GM21526 (cell line): ENCODE data around the gene CDH11.

Source experiments
- ATAC-seq: cut with Tn5 transposase; IDR thresholded peaks from one replicate; pipeline ENCODE4 v1.9.1; 2021; ENCODE audit warnings: moderate library complexity; ENCODE audit not compliant: unreplicated experiment, low FRiP score

The CDH11 gene

DNA sequence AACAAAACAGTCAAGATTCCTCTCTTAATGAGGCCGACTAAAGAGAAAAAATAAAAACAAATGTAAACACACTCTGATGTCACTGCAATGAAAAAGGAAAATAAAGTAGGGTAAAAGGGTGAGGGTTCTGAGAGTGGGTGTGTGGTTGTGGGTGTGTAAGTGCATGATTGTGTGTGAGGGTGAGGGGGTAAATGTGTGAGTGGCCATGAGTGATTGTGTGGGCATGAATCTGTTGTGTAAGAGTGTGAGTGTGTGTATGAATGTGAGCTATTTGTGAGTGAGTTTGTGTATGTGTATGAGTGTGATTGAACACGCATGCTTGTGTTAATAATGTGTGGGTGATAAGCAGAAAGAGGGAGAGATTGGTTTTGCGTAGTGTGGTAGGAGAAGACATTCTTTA is 132.8 kb downstream of the CDH11 start:
- no peak for ATAC-seq

DNA sequence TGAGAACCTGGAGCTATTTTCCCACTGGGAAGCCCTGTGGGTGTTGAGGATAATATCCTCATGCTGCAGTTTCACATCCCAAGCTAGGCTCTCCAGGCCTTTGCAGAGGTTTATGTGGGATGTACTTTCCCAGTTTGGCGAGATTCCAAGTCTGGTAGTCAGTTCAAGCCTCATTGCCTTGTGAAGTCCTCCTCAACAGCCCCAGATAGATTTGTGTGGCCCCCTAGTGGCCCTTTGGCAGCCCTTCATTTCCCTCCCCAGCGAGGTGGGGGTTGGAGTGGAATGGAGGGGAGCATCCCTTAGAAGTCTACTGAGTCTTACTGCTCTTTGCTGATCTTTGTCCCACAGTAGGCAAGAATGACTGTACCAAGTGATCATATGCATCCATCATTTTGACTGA is 137.9 kb downstream of the CDH11 start:
- no peak for ATAC-seq

DNA sequence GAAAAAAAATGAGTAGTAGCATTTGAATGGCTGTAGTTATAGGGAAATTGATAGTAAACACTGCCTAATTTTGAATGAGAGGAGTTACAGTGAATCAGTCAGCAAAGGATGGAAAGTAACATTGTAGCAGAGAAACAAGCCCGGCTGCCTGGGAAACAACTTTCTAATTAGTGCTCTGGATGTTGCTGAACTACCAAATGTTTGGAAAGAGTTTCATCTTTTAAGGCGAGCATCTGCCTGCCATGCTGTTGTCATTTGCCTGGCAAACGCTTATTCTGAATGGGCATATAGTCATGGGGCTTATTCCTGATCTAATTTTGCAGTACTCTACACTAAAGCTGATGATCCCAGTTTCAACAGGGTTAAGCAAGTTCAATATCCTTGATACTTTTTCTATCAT is 138.6 kb downstream of the CDH11 start:
- no peak for ATAC-seq

DNA sequence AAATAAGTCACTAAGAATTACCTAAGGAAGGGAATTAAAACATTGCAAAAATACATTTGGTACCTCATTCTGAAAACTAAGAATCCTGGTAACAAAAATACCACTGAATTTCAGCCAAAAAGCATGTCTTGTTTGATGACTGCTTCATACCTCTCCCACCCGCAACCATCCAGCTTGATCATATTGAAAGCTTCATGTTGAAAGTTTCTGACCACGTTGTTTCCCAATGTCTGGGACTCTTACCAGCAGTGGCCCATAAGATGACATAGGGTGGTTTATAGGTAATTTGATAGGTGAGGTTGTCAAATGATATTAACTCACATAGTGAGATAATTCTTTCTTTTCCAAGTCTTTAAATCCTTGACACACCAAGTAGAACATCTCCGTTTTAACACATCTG is 139.3 kb downstream of the CDH11 start:
- ATAC-seq, result no peak

DNA sequence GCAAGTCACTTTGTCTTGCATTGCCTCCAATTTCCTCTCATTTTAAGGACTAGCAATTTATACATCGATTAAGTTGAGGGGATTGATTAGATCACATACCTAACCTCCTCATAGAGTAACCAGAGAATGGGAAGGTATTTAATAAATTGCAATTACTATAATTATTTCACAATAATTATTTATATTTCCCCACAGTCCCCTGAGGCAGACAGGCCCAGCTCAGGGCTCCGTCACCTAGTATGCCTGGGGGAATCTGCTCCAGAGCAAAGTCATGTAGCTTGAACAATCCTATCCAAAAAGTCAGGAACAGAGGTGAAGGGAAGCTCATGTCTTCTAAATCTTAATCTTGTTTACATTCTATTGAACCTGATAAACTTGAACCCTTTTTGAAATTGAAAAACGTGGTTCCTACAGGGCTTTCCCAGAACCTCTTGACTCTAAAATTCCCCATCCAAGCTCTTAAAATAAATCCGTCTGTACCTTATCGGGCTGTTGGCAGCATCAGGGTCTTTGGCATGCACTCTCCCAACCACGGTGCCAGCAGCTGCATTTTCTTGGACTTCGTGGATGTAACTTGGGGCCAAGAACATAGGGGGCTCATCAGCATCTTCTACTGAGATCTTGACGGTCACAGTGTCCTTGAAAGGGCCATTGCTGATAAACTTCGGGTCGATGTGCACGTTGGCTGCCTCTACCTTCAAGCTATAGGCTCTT is 140.1 kb downstream of the CDH11 start:
- ATAC-seq, result no peak

DNA sequence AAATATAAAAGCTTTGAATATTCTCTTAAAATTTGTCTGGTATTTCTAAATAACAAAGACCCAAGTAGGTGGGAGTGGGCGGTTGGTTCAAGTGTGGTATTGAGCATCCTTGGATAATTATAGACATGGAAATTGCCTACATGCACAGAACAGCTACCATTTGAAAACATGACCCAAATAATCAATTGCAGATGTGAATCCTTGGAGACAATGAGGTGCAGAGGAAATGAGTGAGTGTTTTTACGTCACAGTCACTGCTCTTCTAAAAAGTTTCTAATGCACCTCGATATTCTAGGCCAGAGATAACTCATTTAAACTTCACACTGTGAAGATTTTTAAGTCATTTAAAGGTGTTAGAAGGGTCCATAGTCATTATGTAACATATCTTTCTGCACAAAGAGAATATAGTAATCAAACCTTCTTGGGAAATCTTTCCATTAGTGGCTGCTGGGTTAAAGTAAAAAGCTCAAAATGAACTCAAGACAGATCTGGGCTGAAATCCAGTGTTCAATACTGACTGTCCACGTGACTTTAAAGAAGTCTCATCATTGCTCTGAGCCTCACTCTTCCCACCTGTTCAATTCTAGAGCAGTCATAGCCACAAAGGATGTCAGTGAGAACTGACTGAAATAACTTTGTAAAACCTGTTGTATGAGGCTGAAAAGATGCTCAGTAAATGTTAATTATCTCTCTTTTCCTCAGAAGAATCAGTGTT is 144.5 kb downstream of the CDH11 start:
- ATAC-seq, result no peak

DNA sequence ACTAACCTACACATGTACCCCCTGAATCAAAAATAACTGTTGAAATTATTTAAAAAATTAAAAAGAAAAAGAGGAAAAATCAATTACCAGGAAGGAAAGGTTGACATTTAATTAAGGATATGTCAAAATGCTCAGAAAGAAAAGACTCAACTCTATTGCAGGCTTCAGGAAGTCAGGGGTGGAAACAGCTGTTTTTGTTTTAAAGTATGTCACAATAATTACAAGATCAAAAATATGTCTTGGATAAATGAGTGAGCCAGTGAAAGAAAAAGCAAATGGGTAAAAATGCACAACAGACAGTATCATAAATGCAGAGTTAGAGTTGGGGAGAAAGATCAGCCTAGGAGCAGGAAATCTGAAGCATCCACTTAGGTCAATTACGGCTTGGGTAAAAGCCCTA is 146.0 kb downstream of the CDH11 start:
- ATAC-seq, result no peak

DNA sequence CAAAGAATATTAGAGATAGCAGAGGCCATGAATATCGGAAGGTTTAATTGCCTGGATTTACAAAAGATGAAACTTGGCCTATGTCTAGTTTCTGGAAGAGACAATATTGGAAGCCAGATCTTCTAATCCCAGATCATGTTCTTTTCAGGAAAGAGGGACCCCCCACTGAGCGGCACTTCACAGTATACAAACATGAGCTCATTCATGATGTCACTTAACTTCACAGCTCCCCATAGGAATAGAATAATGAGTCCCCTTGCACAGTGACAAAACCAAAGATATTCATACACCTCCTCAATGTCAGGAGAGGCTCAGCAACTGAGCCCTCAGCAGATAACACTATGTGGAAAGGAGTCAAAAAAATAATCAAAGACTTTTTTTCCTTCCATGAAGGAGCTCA is 147.5 kb downstream of the CDH11 start:
- ATAC-seq, result no peak

DNA sequence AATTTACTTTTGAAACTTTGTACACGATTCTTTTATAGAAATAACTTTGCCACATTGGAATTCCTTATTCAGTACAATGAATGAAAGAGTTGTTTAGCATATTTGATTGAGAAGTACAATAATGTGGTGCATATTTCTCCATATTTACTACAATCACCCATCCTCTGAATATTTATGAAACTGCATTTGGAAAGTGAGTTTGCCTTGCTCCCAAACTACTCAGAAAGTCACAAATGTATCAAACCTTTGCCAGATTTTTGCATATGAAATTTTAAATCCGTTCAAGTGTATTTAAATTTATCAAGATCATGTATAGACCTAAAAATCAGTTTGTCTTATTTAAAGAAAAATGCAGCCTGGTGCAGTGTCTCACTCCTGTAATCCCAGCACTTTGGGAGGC is 148.7 kb downstream of the CDH11 start:
- no peak for ATAC-seq

DNA sequence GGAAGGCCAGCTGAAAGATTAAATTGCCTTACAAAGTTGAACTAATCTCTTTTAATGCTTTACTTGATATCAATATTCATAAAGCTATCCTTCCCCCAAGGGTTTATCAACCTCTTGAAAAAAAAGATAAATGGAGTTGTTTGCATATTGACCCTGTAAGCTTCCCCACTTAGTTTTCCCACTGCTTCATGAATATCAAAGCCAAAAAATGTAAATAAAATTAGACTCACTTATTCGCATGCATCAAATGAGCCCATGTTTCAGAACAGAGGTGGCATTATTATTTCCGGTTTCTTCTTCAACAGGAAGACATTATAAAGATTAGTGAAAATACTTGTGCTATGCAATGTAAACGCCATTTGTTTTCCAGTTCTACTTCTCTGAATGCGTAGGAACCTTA is 150.7 kb downstream of the CDH11 start:
- ATAC-seq, result no peak

DNA sequence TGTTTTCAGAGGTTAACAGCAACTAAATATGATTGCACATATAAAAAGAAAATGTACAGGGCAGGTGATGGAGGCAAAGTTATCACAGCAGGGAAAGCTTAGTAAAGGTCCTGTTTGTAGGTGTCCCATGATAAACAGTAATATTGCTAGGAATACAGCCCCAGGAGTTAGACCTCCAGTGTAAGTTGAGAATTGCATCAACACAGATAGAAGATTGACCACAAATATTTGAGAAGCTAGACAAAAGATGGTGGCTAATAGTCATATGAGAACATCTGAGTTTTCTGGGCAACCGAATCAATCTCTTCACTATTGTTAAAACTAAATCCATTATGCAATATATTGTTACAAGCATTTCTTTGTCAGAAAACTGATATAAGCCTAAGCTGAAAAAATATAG is 152.6 kb downstream of the CDH11 start:
- no peak for ATAC-seq

DNA sequence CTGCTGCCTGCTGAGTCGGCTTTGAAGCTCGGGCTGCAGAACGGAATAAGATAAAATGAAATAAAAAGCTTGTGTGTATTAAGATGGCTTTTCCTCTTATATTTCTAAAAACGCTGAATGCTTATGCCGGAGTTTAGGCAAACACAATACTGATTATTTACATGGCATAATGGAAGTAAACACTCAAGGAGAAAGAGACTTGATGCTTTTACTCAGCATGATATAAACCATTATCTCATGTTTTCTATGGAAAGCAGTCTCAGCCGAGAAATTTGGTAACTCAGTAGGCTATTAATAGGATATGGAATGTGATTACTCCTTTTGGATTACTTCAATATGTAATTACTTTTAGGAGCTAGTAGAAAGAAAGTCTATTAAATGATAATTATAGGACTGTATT is 153.3 kb downstream of the CDH11 start:
- ATAC-seq, result no peak

DNA sequence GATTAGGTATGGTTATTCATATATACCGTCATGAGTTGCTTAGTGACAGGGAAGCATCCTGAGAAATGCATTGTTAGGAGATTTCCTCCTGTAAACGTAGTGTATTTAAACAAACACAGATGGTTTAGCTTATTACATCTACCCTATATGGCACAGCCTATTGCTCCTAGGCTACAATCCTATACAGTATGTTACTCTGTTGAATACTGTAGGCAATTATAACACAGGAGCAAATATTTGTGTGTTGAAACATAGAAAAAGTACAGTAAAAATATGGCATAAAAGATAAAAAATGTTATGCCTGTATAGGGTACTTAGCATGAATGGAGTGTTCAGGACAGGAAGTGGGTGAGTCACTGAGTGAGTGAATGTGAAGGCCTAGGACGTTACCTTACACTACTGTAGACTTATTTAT is 157.7 kb downstream of the CDH11 start:
- ATAC-seq, result no peak

DNA sequence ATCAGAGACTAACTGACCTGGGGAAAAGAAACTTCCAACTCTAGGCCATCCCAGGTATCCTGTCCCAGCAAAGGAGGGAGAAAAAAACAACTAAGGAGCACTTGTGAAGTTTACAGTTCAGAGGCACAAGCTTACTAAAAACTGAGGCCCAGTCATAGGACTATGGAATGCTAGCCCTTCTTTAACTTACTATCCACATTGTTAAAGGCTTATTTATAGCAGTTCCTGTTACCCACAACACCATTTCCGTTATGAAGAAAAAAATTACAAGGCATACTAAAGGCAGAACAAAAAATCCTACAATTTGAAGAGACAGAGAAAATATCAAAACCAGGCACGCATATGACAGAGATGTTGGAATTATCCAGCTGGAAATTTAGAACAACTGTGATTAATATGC is 159.1 kb downstream of the CDH11 start:
- ATAC-seq, result no peak

DNA sequence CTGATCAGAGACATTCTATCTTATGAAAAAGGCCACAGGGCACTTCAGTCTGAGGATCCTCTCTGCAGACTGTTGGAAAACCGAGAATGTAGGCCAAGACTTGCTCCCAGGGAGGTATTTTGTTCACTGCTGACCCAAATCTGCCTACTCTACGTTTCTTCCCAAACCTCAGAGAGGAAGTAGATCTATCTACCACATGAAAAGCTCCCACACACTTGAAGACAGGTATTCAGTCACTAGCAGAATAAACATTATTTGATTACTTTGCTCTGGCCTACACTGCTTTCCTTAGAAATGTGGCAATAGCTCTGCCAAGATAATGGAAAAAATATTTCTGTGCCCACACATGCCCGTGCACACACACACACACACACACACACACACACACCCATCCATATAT is 164.6 kb downstream of the CDH11 start:
- ATAC-seq, result no peak

DNA sequence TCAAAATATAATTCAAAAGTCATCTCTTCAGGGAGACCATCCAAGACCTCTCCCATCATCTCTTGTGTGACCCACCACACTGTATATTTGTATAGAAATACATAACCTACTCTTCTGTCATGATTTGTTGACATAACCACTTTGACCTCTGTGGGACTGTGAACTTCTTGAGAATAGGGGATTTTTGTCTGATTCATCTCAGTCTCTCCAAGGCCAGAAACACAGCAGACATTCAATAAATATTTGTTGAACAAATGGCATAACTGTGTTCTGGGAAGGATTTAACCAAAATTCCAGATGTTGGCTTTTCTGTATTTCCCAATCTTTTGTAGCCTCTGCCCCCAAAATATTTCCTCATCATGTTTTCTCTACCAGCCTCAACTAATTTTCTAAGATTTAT is 169.7 kb downstream of the CDH11 start:
- ATAC-seq, result no peak

DNA sequence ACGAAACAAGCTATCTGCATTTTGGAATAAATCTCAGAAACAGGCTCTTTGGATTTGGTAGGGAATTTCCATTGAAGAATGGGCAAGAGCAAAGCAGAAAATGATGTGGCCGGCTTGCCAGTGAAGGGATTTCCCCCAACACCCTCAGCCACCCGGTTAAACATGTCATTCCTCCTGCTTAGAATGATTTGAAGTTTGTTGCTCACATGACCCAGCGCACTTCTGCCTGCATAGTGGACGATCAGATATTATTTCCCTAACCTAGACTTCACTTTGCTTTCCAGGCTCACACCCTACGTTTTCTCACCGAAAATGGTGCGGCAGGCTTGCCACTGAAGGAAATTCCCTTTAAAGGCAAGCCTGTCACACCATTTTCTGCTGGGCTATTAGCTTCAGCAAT is 170.7 kb downstream of the CDH11 start:
- no peak for ATAC-seq

DNA sequence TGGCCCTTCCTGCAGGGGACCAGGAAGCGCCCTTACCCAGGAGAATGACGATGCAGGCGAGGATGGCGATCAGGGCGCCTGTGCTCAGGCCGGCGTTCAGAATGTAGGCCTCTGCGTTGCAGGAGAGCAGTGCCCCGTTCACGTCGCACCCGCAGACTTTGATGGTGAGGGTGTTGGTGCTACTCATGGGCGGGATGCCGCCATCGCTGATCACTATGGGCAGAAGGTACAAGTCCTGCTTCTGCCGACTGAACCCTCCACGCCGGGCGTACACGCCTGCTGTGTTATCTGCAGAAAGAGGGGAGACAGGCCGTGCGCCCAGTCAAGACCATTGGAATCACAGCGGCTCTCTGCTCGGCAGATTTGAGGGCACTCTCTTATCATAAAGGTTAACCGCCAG is 171.1 kb downstream of the CDH11 start:
- no peak for ATAC-seq

DNA sequence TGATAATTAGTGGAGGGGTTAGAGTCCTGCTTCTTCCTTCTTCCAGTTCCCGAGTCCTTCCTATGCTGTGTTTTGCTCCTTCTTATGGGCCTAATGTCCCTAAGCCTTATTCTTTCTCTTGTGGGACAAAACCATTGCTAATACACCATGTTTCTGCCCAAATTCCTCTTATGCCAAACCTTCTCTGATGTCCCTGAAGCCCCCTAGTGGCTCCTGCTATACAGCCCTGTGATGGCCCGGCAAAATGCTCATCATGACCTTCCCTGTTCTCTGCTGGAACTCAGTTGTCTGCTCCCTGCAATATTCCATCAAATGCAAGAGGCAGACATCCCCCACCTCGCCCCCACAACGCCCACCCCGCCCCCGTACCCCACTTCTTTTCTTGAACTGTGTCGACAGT is 171.6 kb downstream of the CDH11 start:
- ATAC-seq, result no peak

DNA sequence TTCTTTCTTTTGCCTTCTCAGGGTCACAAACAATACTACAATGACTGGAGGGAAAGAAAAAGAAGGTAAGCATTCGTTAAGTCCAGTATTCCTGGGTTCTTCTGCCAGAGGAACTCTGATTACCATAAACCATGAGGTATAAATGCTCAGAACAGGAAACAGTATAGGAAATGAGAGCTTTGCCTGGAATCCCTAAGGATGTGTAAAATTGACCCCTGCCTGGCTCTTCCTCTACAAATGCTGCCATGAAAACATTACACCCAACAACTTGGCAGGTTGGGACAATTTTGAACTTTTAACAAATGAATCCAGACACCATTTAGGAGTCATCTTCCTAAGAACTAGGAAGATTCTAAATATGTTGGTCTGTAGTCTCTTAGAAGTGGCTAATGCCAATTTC is 173.8 kb downstream of the CDH11 start:
- no peak for ATAC-seq

DNA sequence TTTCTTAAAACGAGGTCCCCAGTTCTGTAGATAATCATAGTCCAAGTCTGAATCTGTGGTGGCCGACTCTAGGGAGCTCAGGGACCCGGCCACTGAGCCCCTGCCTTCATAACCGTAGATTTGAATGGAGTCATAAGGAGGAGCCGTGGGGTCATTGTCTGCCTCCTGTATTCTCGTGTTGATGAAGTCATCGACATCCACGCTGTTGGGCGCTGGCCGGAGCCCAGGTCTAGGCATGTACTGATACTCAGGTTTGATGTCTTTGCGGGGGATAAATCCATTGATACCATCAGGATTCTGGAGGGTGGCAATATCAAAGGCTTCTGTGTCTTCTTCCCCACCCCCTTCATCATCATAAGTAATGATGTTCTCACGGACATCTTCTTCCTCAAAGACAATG is 174.2 kb downstream of the CDH11 start:
- no peak for ATAC-seq

DNA sequence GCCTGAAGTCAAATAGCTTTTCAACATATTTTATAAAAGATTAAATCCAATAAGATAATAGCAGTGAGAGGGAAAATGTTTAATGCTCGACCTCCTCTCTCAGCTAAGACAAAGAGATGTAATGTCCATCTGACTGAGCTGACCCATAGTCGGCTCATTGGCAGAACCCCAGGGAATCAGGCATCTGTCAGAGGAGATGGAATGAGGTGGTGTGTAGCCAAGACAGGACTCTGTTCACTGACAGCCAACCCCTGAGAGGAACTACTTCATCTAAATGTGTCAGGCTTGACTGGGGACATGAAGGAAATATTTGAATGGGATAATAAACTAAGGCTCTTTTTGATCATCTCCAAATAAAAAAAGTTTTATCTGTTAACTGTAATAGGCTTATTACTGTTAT is 188.0 kb downstream of the CDH11 start:
- no peak for ATAC-seq
